Measurements from ENCODE around the gene SPATA20. TPM values are rescaled to one million over a fixed set of nuclear protein-coding genes. Genes with fewer than 3 reads are reported as not detected.

SPATA20 gene
- total and polyA plus RNA-seq, 12 donors: 12.7 to 246 (median 150) TPM

- Histone ChIP-seq H3K4me1 (replicated peaks in 1 of 2) (no peaks in the 10 kb centered on the region), H3K27ac (no peak overlapping the region), H3K9me3 (replicated peaks in 1 of 3) (no peaks in the 10 kb centered on the region), H3K4me3 (no peak overlapping the region), H3K36me3 (replicated peaks in 1 of 2) (no peaks in the 10 kb centered on the region), H3K27me3 (no peaks in the 10 kb centered on the region)
- TF ChIP-seq CTCF (IDR thresholded peaks at IDR 0.05) (no peak), POLR2A (IDR thresholded peaks at IDR 0.05) (no peak)
- no peak for DNase-seq
- 88 to 96% (median 91%) methylated on average over 4 to 33 of the region's 33 CpGs for WGBS, 4 donors
- intact Hi-C loops (cut with DNase I): no loop called here
These were observed 28.7 kb downstream of the SPATA20 start for GRCh38 chr17:50575581-50576210.

GRCh38 chr17:50576864-50577263 lies 29.9 kb downstream of the SPATA20 start:
- Histone ChIP-seq H3K36me3 (replicated peaks in 1 of 2) (no peaks in the 10 kb centered on the region), H3K4me3 (no peak overlapping the region), H3K4me1 (replicated peaks in 1 of 2) (no peaks in the 10 kb centered on the region), H3K27ac (no peak overlapping the region), H3K27me3 (no peaks in the 10 kb centered on the region), H3K9me3 (replicated peaks in 1 of 3) (no peaks in the 10 kb centered on the region)
- intact Hi-C loops (cut with DNase I): no loop called here
- no peak for DNase-seq
- no peak for TF ChIP-seq POLR2A (IDR thresholded peaks at IDR 0.05)
- no peak for TF ChIP-seq CTCF (IDR thresholded peaks at IDR 0.05)
- 70 to 80% (median 78%) methylated on average over 3 to 13 of the region's 13 CpGs for WGBS, 4 donors

DNA sequence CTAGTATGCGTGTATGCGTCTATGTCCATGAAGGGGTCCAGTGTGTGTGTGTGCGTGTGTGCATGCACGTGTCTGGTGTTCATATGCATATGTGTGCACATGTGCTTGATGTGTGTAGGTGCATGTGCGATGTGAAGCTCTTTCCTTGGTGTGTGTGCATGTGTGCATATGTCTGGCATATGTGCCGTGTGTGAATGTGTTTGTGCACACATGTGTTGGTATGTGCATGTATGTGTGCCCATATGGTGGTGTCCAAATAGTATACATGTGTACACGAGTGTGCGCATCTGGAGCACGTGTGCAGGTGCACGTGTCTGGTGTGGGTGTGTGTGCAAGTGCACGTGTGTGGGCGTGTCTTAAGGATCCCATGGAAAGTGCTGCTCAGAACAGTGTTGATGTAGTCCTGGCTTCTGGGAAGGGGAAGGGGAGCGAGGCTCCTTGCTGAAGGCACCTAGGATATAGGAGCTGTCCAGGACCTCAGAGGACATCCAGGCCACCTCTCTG lies 30.5 kb downstream of the SPATA20 start:
- WGBS, 4 donors: 85 to 91% (median 88%) methylated on average over 13 of the region's 13 CpGs
- no peaks in the 10 kb centered on the region for H3K36me3 ChIP-seq (replicated peaks in 1 of 2)
- TF ChIP-seq POLR2A (IDR thresholded peaks at IDR 0.05) (no peak), CTCF (IDR thresholded peaks at IDR 0.05) (no peak)
- no peak for DNase-seq
- no peaks in the 10 kb centered on the region for H3K4me1 ChIP-seq (replicated peaks in 1 of 2)
- no peak overlapping the region for H3K27ac ChIP-seq
- no peaks in the 10 kb centered on the region for H3K9me3 ChIP-seq (replicated peaks in 1 of 3)
- H3K4me3 ChIP-seq: no peak overlapping the region
- intact Hi-C loops (cut with DNase I): no loop called here
- H3K27me3 ChIP-seq: no peaks in the 10 kb centered on the region

GRCh38 chr17:50578173-50578572 lies 31.2 kb downstream of the SPATA20 start:
- no peak overlapping the region for H3K27ac ChIP-seq
- no peak overlapping the region for H3K4me3 ChIP-seq
- intact Hi-C loops (cut with DNase I): no loop called here
- no peak for DNase-seq
- no peaks in the 10 kb centered on the region for H3K36me3 ChIP-seq (replicated peaks in 1 of 2)
- H3K9me3 ChIP-seq (replicated peaks in 1 of 3): no peaks in the 10 kb centered on the region
- 85 to 100% (median 88%) methylated on average over 5 to 16 of the region's 16 CpGs for WGBS, 4 donors
- H3K27me3 ChIP-seq: no peaks in the 10 kb centered on the region
- TF ChIP-seq CTCF (IDR thresholded peaks at IDR 0.05): no peak
- no peak for TF ChIP-seq POLR2A (IDR thresholded peaks at IDR 0.05)
- H3K4me1 ChIP-seq (replicated peaks in 1 of 2): no peaks in the 10 kb centered on the region

Data from adrenal gland (tissue), 12 donors.